Natural killer cell treated with Interleukin-12 subunit alpha and Interleukin-12 subunit beta and Interleukin-15 and Interleukin-18, amount 100 ng/mL, for 72 hours (primary cell): Measurements from ENCODE around the gene METTL24. TPM values are rescaled to one million over a fixed set of nuclear protein-coding genes. Genes with fewer than 3 reads are reported as not detected.

Experiments
- total RNA-seq, 2 donors: library from RNA; stranded (reverse); gene quantifications; one replicate each; pipeline ENCODE4 v1.2.3, GENCODE V29; 2022

Gene METTL24
- total RNA-seq, 2 donors from 2014 or later, result not detected

Other genes with a start within 250 kb of the METTL24 start
- gene WASF1, start 178.7 kb downstream of the METTL24 start, total RNA-seq, result under 1 TPM in 1 of 2 donors, not detected in 1; 0.31 TPM
- 10 to 100 TPM; 26.0 to 30.6 TPM for gene CDC40, start 177.9 kb downstream of the METTL24 start, total RNA-seq
- gene DDO, start 57.2 kb upstream of the METTL24 start, total RNA-seq, result under 1 TPM in 1 of 2 donors, not detected in 1; 0.33 TPM
- not detected for gene SLC22A16, start 118.3 kb upstream of the METTL24 start, total RNA-seq